HepG2 (cell line): Measurements from ENCODE around the gene BAG3. TPM values are rescaled to one million over a fixed set of nuclear protein-coding genes. Genes with fewer than 3 reads are reported as not detected.

ENCODE experiments used
- DDIT3 ChIP-seq: sonication (generic); formaldehyde crosslinking; IDR thresholded peaks from 2 replicates; pipeline ENCODE4 v1.4.0; 2020; ENCODE audit warnings: mild to moderate bottlenecking, missing genetic modification reagents
- DZIP1 ChIP-seq: sonication (generic); formaldehyde crosslinking; IDR thresholded peaks from 2 replicates; pipeline ENCODE4 v1.5.0; 2020; ENCODE audit warnings: mild to moderate bottlenecking, missing genetic modification reagents
- EHMT2 ChIP-seq: fragments of 200-600 bp; sonication (generic); IDR thresholded peaks from 2 replicates; pipeline ENCODE4 v1.7.0; 2017; ENCODE audit warnings: antibody characterized with exemption, low read depth, low read length, borderline replicate concordance
- FOXA1 ChIP-seq, 2 experiments: fragments of 450-650 bp in 1 of 2; sonication (generic) in 1 of 2; formaldehyde crosslinking in 1 of 2; IDR thresholded peaks; 2 replicates each; pipeline versions ENCODE4 v1.4.0 to v1.6.1; 2016 to 2020; ENCODE audit warnings: missing genetic modification reagents in 1 of 2
- FOXP4 ChIP-seq: sonication (generic); formaldehyde crosslinking; IDR thresholded peaks from 2 replicates; pipeline ENCODE4 v1.4.0; 2020; ENCODE audit warnings: missing genetic modification reagents
- IRF2 ChIP-seq: IDR thresholded peaks from 2 replicates; pipeline ENCODE4 v1.6.1; 2018; ENCODE audit warnings: missing genetic modification reagents, missing compliant biosample characterization
- MBD4 ChIP-seq: IDR thresholded peaks from 2 replicates; pipeline ENCODE4 v1.6.1; 2012; ENCODE audit warnings: low read length, inconsistent platforms, borderline replicate concordance
- NR2F6 ChIP-seq, 2 experiments: IDR thresholded peaks; 2 replicates each; pipeline ENCODE4 v1.6.1; 2016; ENCODE audit warnings: antibody characterized with exemption in 1 of 2, mild to moderate bottlenecking in 1 of 2
- PRPF4 ChIP-seq: fragments of 200-400 bp; formaldehyde crosslinking; IDR thresholded peaks from 2 replicates; pipeline ENCODE4 v1.6.1; 2016; ENCODE audit warnings: low read length, low read depth; ENCODE audit not compliant: poor library complexity, severe bottlenecking
- STAG1 ChIP-seq: sonication (generic); formaldehyde crosslinking; IDR thresholded peaks from 2 replicates; pipeline ENCODE4 v1.4.0; 2020; ENCODE audit warnings: missing genetic modification reagents
- TEAD3 ChIP-seq: optimal IDR thresholded peaks from 2 replicates; pipeline ENCODE3; 2016; ENCODE audit warnings: borderline replicate concordance
- THAP8 ChIP-seq: sonication (generic); formaldehyde crosslinking; IDR thresholded peaks from 2 replicates; pipeline ENCODE4 v1.5.1; 2020; ENCODE audit warnings: missing genetic modification reagents, mild to moderate bottlenecking, borderline replicate concordance
- ZNF275 ChIP-seq: sonication (generic); formaldehyde crosslinking; IDR thresholded peaks from 2 replicates; pipeline ENCODE4 v1.8.0; 2022; ENCODE audit warnings: missing genetic modification reagents, mild to moderate bottlenecking, inconsistent platforms, borderline replicate concordance
- ZNF576 ChIP-seq: sonication (generic); formaldehyde crosslinking; IDR thresholded peaks from 2 replicates; pipeline ENCODE4 v1.4.0; 2020; ENCODE audit warnings: mild to moderate bottlenecking, missing genetic modification reagents
- ZNF646 ChIP-seq: sonication (generic); formaldehyde crosslinking; IDR thresholded peaks from 2 replicates; pipeline ENCODE4 v1.9.0; 2021; ENCODE audit warnings: mild to moderate bottlenecking, missing genetic modification reagents
- polyA plus RNA-seq, 8 experiments: library from polyadenylated mRNA; depleted of rRNA in 3 of 8; stranded (reverse) in 7 of 8; unstranded in 1 of 8; fragments of >200 nt; fragmentation: Illumina TruSeq in 4 of 8; extraction: Trizol in 4 of 8; gene quantifications; 2 replicates each; pipeline versions ENCODE4 v1.2.1 to v1.2.3, GENCODE V29; 2011 to 2016; ENCODE audit warnings: low read depth in 4 of 8, missing spikeins in 1 of 8, mixed read lengths in 1 of 8; ENCODE audit not compliant: insufficient read depth in 1 of 8
- total RNA-seq, 5 experiments: library from RNA; depleted of rRNA; stranded (reverse); fragments of >200 nt; fragmentation: Illumina TruSeq; extraction: Trizol; gene quantifications; 2 replicates each; pipeline ENCODE4 v1.2.3, GENCODE V29; 2016; ENCODE audit warnings: low read depth in 1 of 5

BAG3 gene
- total and polyA plus RNA-seq, 2 of the 13 experiments (the other 11 are each of a cell fraction or from before 2014, with no cell fraction given): 2.9 to 6.7 TPM

GRCh38 chr10:119688033-119688508 is 36.9 kb downstream of the BAG3 start (continued):
- TF ChIP-seq ZNF275 (CRISPR knock-in tag) (no peak), NR2F6 (IDR thresholded peaks at IDR 0.05) (0 out of 2 replicates have a peak, but pooled peaks have one; percentile 11), NR2F6 (CRISPR knock-in tag; IDR thresholded peaks at IDR 0.05) (no peak), FOXP4 (0 out of 2 replicates have a peak, but pooled peaks have one; percentile 9), TEAD3 (CRISPR knock-in tag) (no peak), ZNF576 (CRISPR knock-in tag) (no peak), IRF2 (CRISPR knock-in tag) (no peak), STAG1 (peak; percentile 64), PRPF4 (no peak), DZIP1 (no peak), ZNF646 (CRISPR knock-in tag) (no peak), MBD4 (no peak), FOXA1 (IDR thresholded peaks at IDR 0.05) (no peak), FOXA1 (CRISPR knock-in tag; IDR thresholded peaks at IDR 0.05) (peak; percentile 25; the same call in 1 of the 2 replicates), EHMT2 (no peak), THAP8 (CRISPR knock-in tag) (no peak), DDIT3 (no peak)
